Measurements from ENCODE around the gene ABLIM1.

The ABLIM1 gene

DNA sequence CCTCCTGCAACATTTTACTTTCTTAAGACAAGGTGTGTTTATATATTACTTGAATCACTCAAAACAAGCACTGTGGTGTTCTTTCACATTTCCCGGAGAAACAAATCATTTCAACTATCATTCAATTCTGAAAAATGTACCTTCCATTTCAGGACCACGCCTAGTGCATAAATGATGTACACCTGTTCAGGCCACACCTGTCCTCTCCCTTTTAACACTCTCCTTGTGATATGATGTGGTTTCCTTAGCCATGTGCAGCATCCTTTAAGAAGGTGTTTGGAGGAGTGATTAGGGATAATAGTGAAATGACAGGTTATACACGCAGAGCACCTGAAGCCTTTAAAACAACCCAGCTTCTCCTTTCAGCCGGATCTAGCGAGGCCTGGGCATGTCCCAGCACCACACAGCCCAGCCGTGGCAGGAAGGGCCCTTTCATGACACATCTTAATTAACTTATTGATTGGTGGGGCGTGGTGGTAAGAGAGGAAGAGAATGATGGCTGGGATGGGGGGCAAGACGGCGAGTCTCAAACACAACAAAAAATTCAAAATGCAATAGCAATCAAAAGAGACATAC, 26.9 kb downstream of the ABLIM1 start:
- DNase-seq (ENCODE audit: low read depth): no peak
- H3K4me3 ChIP-seq (ENCODE audit: low read depth, low read length): peak overlapping the region; percentile 30
- TF ChIP-seq, protein P1, sequence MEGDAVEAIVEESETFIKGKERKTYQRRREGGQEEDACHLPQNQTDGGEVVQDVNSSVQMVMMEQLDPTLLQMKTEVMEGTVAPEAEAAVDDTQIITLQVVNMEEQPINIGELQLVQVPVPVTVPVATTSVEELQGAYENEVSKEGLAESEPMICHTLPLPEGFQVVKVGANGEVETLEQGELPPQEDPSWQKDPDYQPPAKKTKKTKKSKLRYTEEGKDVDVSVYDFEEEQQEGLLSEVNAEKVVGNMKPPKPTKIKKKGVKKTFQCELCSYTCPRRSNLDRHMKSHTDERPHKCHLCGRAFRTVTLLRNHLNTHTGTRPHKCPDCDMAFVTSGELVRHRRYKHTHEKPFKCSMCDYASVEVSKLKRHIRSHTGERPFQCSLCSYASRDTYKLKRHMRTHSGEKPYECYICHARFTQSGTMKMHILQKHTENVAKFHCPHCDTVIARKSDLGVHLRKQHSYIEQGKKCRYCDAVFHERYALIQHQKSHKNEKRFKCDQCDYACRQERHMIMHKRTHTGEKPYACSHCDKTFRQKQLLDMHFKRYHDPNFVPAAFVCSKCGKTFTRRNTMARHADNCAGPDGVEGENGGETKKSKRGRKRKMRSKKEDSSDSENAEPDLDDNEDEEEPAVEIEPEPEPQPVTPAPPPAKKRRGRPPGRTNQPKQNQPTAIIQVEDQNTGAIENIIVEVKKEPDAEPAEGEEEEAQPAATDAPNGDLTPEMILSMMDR (IDR thresholded peaks at IDR 0.05; ENCODE audit: insufficient read depth, low read depth, low read length, missing control alignments): no peak

DNA sequence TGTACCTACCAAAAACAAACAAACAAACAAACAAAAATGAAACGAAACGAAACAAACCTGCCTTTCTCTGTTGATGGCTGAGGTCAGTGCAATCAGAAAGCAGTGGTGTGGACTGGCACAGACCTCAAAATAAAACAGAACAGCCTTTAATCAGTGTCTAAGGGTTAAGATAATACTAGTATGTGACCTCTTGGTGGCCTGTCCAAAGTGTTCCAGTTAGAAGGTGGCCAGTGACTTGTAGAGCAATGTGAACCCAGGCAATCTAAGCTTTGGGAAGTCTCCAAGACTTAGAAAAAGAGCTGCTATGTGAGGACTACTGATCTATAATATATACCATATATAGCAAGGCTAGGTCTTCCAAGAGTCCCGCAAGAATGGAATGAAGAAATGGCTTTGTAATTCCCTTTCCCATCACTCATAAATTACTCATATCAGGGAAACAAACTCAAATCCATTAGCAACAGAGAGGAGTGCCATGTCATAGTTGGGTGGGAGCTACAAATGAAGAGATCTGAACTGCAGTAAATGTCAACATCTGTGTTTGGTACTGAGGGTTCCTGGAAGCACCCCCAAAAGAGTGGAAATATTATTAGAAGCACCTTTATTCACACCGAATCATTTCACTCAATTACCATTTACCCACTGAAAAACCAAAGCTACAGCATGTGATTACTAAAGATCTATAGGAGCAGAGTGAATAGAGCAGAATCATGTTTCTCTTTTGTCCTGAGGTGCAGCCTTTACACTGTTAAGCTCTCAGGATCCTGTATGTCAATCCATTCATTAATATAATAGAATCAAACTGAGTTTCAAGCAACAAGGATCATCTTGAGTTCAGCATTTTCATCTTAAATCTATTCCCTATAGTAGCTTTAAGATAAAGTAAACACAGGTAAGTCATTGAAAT, 28.0 kb downstream of the ABLIM1 start:
- TF ChIP-seq, protein P1 (IDR thresholded peaks at IDR 0.05; ENCODE audit: insufficient read depth, low read depth, low read length, missing control alignments): no peak
- H3K4me3 ChIP-seq (ENCODE audit: low read depth, low read length): no peak overlapping the region
- DNase-seq (ENCODE audit: low read depth): no peak

DNA sequence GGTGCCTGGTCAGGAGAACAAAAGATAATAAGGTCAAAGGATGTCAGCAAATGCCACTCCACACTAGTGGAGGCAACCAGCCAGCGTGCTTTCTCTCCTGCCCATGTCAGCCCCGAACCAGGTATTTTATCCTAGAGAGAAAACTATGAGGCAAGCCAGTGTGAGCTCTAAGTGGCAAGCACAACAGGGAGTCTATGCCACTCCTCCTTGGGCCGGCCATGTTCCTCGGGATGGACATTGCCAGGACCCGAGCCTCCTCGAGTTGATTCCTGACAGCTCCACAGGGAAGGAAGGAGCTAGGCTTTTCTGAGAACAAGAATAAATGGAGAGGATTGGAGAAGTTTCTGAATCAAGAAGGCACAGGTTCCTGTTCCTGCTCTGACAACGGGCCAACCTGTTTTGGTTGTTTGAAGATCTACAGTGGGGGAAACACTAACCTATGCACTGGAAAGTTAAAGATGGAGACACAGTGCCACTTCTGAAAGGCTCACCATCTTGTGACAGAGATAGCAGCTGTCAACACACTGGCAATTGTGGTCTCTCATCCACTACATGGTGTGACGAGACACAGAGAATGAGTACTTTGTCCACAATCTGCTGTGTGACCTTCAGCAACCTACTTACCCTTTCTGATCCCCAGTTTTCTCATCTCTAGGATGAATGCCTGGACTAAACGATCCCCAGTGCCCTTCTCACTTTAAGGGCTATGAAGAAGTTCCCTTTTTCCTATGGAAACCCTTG, 28.8 kb downstream of the ABLIM1 start:
- TF ChIP-seq, protein P1 (IDR thresholded peaks at IDR 0.05; ENCODE audit: insufficient read depth, low read depth, low read length, missing control alignments): no peak
- H3K4me3 ChIP-seq (ENCODE audit: low read depth, low read length): no peak overlapping the region
- DNase-seq (ENCODE audit: low read depth): no peak

DNA sequence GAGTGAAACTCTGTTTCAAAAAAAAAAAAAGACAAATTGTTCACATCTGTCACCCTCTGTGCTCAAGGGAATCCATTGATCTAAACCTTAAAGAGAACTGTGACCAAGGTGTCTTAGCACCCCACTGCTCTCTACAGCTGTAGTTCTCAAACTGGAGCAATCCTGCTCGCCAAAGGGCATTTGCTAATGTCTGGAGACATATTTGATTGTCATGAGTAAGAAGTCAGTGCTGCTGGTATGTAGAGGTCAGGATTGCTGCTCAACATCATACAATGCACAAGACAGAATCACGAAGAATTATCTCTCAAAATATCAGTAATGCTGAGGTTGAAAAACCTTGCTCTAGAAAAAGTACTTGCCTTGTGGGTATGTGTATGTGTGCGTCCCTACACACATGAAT, 30.0 kb downstream of the ABLIM1 start:
- TF ChIP-seq, protein P1 (IDR thresholded peaks at IDR 0.05; ENCODE audit: insufficient read depth, low read depth, low read length, missing control alignments): no peak
- H3K4me3 ChIP-seq (ENCODE audit: low read depth, low read length): no peak overlapping the region
- no peak for DNase-seq (ENCODE audit: low read depth)

DNA sequence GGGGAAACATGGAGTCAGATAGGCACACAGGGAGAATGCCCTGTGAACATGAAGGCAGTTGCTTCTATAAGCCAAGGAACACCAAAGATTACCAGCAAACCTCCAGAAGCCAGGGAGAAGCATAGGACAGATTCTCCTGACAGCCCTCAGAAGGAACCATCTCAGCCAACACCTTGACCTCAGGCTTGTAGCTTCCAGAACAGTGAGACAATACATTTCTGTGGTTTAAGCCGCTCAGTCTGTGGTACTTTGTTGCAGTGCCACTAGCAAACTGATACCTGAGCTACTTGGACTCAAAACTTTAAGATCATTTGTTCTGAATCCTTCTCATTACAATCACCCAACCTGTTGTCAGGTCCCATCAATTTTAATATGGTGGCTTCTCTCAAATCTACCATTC, 31.2 kb downstream of the ABLIM1 start:
- TF ChIP-seq, protein P1 (IDR thresholded peaks at IDR 0.05; ENCODE audit: insufficient read depth, low read depth, low read length, missing control alignments): no peak
- H3K4me3 ChIP-seq (ENCODE audit: low read depth, low read length): no peak overlapping the region
- DNase-seq (ENCODE audit: low read depth): no peak

DNA sequence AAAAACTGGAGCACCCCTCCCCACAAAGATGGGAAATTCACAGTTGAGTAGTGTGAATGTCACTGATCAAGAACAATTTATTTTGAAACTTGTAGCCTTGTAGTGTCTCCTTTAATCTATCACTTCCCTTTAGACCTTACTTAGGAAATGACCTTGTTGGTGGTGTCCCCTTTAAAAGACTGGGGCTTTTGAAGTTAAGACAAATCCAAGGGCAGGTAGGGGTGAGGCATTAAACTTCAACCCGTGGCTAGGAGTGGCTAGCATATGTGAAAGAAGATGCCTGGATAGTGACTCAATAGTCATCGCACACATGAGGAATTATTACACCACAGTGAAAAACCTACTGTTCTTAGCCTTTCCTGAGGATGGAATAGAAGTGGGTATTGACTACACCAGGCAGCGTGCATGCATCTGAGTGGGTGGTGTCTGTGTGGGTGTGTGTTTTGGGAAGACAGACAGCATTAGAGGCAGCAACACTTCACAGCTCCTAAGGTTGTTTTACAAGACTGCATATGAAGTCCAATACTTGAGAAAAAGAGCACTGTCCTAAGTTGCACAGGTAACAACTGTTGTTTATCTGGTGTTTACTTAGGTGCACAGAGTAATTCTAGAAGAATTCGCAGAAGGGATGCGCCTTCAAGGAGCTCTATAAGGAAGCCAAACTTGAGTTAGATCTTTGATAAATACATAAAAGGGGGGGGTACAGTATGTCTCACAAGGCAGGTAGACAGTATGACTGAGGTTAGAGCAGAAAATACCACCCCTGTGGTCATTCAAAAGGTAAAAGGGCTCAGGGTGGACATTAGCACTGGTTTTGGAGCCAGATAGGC, 32.9 kb downstream of the ABLIM1 start:
- TF ChIP-seq, protein P1 (IDR thresholded peaks at IDR 0.05; ENCODE audit: insufficient read depth, low read depth, low read length, missing control alignments): no peak
- no peak overlapping the region for H3K4me3 ChIP-seq (ENCODE audit: low read depth, low read length)
- DNase-seq (ENCODE audit: low read depth): no peak

Measured in GM12865 (cell line).